Gastrocnemius medialis (tissue), 4 donors: Measurements from ENCODE around the gene PPP2R2C.

Experiments
- POLR2A ChIP-seq, 2 donors: fragments of 450-650 bp; IDR thresholded peaks; one replicate each; pipeline ENCODE4 v1.6.1; 2017; ENCODE audit warnings: antibody characterized with exemption in 2 of 2, mild to moderate bottlenecking in 2 of 2, moderate library complexity in 2 of 2
- TF ChIP-seq, protein P1 (sequence below), 5 experiments: fragments of 450-650 bp in 3 of 5; fragments of 200-600 bp in 2 of 5; sonication (generic) in 2 of 5; IDR thresholded peaks in 4 of 5; conservative IDR thresholded peaks in 1 of 5; 1 replicate in 4 of 5; 2 replicates in 1 of 5; pipeline ENCODE4 v1.5.1; 2016 to 2019; ENCODE audit warnings: antibody characterized with exemption in 5 of 5, mild to moderate bottlenecking in 3 of 5, moderate library complexity in 3 of 5

DNA sequence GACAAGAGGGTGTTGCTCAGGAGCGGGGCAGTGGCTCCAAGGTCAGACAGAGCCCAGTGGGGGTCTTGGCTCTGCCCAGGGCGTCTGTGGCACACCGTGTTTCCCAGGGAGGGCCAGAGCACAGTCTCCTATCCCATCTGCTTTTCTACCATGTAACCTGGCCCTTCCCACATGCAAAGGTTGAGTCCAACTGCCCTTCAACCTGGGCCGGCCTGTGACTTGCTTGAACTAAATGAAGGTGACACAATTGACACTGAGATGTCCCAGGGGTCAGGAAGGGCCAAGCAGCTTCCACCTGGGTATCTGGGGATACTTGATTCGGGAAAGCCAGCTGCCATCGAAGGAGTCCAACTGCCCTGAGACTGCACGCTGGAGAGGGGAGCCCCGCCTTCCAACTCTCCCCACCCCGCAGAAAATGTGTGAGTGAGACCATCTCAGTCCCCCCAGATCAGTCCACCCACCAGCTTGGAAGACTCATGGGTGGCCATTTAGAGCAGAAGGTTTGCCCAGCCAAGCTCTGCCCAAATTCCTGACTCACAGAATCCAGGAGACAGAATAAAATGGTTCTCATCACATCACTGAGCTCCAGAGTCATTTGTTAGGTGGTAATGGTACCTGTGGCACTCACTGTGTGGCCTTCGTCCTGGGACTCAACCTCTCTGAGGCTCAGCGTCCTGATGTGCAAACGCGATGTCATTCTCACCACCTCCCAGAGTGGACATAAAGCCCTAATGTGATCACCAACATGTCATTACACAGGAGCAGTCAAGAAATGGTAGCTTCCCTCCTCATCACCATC lies 18.1 kb downstream of the PPP2R2C start:
- TF ChIP-seq, protein P1, sequence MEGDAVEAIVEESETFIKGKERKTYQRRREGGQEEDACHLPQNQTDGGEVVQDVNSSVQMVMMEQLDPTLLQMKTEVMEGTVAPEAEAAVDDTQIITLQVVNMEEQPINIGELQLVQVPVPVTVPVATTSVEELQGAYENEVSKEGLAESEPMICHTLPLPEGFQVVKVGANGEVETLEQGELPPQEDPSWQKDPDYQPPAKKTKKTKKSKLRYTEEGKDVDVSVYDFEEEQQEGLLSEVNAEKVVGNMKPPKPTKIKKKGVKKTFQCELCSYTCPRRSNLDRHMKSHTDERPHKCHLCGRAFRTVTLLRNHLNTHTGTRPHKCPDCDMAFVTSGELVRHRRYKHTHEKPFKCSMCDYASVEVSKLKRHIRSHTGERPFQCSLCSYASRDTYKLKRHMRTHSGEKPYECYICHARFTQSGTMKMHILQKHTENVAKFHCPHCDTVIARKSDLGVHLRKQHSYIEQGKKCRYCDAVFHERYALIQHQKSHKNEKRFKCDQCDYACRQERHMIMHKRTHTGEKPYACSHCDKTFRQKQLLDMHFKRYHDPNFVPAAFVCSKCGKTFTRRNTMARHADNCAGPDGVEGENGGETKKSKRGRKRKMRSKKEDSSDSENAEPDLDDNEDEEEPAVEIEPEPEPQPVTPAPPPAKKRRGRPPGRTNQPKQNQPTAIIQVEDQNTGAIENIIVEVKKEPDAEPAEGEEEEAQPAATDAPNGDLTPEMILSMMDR (IDR thresholded peaks at IDR 0.05 in 4 of 5, conservative IDR thresholded peaks at IDR 0.05 in 1 of 5): no peak
- no peak for TF ChIP-seq POLR2A (IDR thresholded peaks at IDR 0.05)
